Stimulated activated CD4-positive, alpha-beta T cell treated with anti-CD3 and anti-CD28 coated beads, TNF-alpha, amount 100 ng/mL, for 4 hours (primary cell): ENCODE measurements around the gene STK26.
"Not testable (repeated sequence)": the region's sequence is repeated elsewhere in the genome, so short reads cannot be mapped to it uniquely, and the experiment has no call there.

Source experiments
- DNase-seq, 3 experiments: peaks; one replicate each; pipeline ENCODE4 v3.0.0-alpha.2; 2020; ENCODE audit warnings: low read depth in 3 of 3

Gene STK26

DNA sequence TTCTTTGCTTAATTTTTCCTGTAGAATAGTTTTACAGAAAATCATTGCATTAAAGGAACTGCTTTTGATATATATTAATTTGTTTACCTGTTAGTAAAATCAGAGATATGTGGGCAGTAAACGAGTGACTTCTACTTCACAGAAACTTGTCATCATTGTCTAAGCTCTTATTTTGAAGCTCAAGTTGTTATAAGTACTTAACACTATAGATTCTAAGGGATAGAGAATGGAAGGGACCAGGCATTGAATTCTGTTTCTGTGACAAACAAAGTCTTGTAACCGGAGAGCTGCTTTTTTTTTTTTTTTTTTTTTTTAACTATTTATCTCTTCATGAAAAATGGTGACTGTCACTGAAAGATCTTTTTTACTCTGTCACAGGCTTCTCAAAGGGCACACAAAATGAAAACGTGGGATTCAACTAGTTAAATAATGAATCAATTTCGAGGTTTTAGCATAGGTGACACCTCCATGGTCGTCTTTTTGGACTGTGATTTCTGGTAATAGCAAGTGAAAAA lies 14.4 kb downstream of the STK26 start:
- no peak for DNase-seq

- DNase-seq = no peak
Observed at GRCh38 chrX:132040066-132040465, 17.0 kb downstream of the STK26 start.

DNA sequence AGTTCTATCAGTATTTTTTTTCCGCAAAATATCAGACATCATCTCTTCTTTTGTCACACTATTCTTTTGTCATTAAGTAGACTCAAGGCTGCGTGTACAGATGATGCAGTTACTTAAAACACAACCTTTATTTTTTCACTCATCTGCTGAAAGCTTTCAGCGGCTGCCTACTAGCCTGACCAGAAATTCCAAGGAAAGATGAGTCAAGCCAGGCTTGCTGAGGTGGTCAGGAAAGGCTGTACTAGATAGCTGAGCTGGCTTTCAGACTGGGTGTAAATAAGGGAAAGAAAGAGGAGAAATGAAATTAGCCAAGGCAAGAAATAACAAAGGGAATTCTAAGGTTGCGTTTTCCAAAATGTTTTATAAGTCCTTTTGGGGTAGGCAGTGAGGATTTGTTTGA lies 17.9 kb downstream of the STK26 start:
- DNase-seq = no peak

DNA sequence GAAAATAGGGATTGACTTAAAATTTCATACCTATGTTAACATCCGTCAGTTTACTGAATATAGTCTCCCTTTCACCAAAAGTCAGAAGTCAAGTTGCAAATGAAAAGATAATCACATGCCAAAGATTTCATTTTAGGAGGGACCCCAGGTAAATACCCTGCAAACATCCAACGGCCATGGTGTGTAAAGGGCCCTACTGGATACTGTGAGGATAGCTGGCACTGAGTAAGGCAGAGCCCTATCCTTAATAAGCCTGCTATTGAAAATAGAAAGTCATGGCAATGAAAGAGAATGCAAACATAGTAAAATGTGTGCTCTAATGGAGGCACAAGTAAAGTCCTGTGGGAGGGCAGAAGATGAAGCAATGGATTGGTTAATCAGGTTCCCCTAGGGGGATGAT lies 20.9 kb downstream of the STK26 start:
- DNase-seq = no peak

- no peak for DNase-seq
Observed at GRCh38 chrX:132044953-132045352, 21.9 kb downstream of the STK26 start.

DNA sequence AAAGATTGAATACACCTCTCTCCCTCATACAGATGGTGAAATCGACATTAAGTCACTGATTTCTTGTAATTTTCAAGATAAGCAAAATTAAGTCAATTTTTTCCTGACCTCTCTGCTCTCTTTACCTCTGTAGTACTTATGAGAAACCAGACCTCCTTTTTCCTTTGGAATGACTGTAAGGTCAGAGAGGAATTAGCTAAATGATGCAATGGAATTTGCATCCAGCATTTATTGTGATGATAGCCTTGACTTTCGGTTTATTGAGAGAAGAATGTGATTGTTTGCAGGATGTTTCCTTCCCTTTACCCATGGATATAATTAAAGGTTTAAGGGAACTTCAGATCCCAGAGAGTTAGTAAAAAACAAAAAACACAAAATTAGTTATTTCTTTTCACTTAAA lies 22.4 kb downstream of the STK26 start:
- no peak for DNase-seq

GRCh38 chrX:132046533-132046932 lies 23.4 kb downstream of the STK26 start:
- no peak for DNase-seq

DNA sequence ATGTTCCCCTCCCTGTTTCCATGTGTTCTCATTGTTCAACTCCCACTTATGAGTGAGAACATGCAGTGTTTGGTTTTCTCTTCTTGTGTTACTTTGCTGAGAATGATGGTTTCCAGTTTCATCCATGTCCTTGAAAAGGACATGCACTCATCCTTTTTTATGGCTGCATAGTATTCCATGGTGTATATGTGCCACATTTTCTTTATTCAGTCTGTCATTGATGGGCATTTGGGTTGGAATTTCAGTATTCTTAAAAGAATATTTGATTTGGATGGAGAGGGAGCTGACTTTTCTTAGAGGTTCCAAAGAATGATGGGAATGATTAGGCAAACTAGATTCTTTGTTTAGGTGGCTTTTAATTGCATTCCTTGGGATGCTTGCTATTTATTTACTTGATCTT lies 28.7 kb downstream of the STK26 start:
- not testable (repeated sequence) for DNase-seq

DNA sequence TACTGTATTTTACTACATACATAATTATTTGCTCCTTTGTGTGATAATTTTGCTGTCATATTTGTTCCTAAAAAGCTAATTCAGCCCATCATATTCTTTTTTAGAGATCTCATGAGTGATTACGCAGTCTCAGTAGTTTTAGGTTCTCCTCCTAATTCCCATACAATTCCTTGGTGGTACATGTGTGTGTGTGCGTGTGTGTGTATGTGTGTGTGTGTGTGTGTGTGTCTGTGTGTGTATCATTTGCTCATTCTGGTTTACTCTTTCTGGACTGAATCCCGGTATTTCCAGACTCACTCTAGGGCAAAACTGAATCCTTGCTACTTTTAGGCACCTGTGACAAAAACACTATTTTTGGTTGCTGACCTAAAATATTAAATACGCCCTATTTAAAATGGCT lies 34.9 kb downstream of the STK26 start:
- DNase-seq = no peak

DNA sequence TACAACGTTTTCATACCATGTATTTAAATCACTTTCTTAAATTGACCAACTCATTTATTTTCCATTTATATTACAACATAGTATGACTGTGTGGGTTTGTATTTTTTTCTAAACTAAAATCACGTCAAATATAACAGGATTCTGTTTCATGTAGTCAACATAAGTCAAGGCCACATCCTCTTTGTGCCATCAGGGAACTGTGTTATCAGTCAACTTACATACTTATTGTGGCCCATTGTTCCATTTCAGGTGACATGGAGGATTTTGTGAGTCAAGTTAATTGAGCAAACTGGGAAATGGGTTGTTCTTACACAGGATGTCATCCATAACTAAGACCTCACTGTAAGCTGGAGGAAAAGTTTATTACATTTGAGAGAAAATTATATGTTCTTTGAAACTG lies 35.9 kb downstream of the STK26 start:
- no peak for DNase-seq

DNA sequence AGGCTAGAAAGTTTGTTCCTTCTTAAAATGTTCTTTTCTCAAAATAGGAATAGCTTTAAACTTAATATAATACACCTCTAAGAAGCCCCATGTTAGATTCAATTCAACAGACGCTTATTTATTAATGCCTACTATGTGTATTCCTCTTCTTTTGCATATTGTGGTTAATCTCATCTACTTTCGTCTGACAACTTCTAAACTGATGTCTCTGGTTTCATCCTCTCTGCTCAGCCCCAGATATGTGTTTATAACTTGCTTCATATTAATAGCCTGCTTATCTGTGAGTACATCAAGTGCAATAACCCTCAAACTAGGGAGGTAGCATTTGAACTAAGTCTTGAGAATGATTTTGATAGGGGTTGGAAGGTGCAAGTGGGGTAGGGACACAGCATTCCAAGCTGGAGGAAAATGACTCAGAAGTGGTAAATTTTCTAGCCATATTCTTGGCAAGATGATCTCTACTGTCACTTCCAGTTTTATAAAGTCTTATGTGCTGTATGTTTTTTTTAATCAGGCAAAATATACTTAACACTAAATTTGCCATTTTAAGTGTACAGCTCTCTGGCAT lies 37.0 kb downstream of the STK26 start:
- DNase-seq = no peak

DNA sequence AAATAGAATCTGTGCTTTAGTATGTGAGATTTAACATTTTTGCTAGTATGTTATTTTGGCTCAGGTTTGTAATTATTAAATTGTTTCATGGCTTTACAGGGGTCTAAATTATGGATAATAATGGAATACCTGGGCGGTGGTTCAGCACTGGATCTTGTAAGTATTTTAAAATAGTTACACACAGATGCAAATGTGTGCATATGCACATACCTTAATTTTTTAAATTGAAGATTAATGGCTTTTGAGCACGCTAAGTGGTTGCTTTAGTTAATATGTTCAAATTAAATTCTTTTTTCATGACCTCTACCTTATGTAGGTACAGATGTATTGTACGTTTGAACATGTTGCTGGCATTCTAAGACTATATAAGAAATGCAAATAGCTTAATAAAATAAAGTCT lies 40.2 kb downstream of the STK26 start:
- no peak for DNase-seq

DNA sequence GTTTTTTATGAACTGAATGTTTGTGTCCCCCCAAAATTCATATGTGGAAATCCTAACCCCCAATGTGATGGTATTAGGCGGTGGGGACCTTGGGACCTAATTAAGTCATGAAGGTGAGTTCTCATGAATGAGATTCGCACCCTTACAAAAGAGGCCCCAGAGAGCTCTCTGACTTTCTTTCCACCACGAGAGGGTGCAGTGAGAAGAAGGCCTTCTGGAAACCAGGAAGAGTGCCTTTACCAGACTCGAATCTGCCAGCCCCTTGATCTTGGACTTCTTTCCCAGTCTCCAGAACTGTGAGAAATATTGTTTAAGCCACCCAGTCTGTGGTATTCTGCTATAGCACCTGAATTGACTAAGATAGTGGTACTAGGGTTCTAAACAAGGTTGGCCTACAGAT lies 40.8 kb downstream of the STK26 start:
- DNase-seq = no peak

- no peak for DNase-seq
Observed at GRCh38 chrX:132068405-132068804, 45.3 kb downstream of the STK26 start.

DNA sequence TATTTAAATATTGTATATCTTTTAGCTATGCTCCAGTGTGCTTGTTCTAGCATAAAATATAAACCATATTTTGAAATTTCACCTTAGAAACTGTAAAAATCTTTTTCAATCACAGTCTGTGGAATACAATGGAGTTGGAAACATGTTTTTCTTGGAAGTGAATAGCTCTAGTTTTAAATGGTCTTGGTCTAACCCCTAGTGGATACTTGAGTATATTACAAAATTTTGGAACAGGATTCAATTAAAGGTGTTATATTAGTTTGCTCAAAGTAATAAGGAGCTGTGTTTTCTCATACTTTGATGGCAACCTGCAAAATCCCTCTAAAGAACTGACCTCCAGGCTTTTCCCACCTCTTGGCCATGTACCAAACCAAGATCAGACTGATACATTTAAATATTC lies 48.2 kb downstream of the STK26 start:
- no peak for DNase-seq

DNA sequence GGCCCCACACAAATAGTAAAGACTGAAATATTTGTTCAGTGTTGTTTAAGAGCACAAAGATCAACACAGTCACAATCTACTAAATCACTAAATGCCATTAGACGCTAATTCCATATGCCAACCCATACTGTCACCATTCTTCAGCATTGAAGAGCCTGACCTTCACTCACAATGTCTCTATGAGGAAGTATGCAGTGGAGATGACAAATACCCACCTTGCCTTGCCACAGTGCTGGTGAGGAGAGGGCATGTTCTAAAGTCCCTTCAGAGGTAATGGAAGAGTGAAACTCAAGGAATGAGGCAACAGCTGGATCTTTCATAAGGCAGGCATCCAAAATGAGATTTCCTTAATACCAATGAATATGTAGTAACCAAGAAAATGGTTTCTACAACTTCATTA lies 54.3 kb downstream of the STK26 start:
- no peak for DNase-seq

DNA sequence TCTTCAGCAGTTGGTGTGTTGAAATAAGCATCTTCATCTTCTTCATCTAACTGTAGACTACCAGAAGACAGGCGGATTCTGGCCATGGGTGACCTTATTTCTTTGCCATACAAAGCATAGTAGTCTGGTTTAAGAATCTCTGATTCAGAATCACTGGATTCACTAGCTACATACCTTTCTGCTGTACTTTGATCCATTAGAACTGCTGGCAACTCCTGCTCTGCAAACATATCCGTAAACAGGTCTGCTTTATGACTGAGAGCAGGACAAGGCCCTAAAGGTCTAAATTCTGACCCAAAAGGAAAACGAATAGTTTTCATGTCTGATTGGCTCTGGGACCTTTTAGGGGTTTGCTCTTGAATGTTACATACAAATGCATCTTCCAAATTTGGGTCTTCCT lies 54.8 kb downstream of the STK26 start:
- no peak for DNase-seq

DNA sequence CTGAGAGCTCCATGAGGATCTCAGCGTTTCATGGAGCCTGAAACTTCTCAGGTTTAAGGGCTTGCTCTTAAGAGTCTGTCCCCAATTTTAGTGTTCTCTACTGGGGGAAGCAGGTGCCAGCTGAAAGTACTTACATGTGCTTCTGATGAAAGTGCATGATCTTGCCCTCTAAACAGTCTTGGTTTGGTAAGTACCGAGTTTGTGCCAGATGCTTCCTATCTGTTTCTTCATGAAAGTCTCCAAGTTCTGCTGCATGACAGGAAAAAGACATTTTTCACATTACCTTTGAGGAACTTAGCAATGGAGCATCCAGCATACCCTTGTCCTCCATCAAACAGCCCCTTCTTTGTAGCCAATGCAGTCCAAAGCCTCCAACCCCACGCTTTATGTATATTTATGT lies 62.7 kb downstream of the STK26 start:
- no peak for DNase-seq

- no peak for DNase-seq
Observed at GRCh38 chrX:132086672-132087071, 63.6 kb downstream of the STK26 start.

DNA sequence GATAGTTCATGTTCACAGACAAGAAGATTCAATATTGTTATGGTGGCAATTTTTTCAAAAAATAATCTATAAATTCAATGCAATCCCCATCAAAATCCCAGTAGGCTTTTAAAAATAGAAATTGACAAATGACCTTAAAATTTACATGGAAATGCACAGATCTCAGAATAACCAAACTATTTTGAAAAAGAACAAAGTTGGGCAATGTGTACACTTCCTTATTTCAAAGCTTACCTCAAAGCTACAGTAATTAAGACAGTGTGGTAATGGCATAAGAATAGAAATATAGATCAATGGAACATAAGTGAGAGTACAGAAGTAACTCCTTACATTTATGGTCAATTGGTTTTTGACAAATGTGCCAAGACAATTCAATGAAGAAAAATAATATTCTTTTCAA lies 65.8 kb downstream of the STK26 start:
- no peak for DNase-seq

- DNase-seq = no peak
Observed at GRCh38 chrX:132090403-132091159, 67.5 kb downstream of the STK26 start.

GRCh38 chrX:132092439-132093065 lies 69.5 kb downstream of the STK26 start:
- peak; percentile 0 to 12 (median 6) for DNase-seq

DNA sequence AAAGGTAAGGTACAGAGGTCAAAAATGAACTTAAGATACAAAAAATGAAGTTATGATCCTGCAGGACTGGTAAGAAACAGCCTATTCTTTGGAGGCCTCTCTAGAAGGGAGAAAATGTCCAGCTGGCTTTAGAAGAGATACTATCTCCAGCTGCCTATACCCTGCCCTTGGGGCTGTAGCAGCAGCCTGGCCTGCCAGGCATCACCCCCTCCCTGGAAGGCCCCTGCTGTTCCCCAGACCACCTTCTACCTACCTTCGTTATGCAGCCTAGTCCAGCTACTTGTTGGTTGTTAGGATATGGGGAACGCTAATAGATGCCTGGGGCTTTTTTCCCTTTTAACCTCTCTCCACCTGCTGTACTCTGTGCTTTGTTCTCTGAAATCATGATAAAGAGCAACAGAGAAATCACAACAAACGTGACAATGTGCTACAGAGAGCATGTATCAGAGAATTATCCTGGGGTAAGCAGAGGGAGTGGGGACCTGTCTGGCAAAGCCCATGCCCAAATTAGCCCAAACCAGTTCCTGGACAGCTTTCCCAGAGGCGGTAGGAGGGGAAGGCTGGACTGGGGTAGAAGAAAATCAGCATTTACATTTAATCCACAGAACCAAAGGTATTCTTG lies 70.2 kb downstream of the STK26 start:
- no peak for DNase-seq
